GM10847 (cell line): ENCODE measurements around the gene MSI2.

Experiments used
- POLR2A ChIP-seq: IDR thresholded peaks from 2 replicates; pipeline ENCODE4 v1.6.1; 2011; ENCODE audit not compliant: insufficient read length; ENCODE audit errors: extremely low read depth

The MSI2 gene

GRCh38 chr17:57651996-57652395 lies 395.7 kb downstream of the MSI2 start:
- no peak for TF ChIP-seq POLR2A

- TF ChIP-seq POLR2A, result no peak
These were observed 396.5 kb downstream of the MSI2 start for GRCh38 chr17:57652811-57653210.

GRCh38 chr17:57653279-57653678 lies 397.0 kb downstream of the MSI2 start:
- no peak for TF ChIP-seq POLR2A

- no peak for TF ChIP-seq POLR2A
These were observed 397.9 kb downstream of the MSI2 start for GRCh38 chr17:57654040-57654775.

- TF ChIP-seq POLR2A, result no peak
These were observed 399.2 kb downstream of the MSI2 start for GRCh38 chr17:57655553-57655952.

DNA sequence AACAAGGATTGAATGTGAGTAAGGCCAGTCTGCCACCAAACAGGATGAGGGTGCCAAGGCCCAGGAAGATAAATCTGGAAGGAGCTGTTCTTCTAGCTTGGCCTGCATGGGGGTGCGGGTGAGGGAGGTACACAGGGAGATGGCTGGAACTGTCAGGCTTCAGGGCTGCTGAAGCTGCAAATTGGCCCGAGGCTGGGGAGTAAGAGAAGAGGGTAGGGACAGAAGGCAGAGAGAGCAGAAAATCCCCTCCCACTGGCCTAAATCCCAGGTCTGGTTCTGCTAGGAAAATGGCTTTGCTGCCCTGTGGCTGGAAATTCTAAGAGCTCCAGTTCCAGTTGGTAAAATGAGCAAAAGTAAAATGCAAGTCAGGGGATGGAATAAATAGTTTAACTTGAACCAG lies 400.9 kb downstream of the MSI2 start:
- no peak for TF ChIP-seq POLR2A

DNA sequence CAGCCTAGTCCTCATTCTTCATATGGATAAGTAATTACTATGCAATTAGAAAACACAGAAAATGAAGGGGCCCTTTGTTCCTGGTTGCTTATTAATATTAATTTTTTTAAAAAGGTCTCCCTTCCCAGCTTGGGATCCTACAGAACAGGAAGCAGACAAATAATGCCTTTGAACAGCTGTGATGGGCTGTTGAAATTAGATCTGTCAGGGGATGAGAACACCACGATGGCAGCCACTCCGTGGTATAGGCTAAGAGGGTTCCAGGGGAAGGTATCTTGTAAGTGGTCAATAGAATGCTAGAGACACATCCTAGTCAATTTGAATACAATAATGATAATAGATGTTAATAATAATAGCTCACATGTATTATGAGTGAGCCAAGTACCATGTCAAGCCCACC lies 405.7 kb downstream of the MSI2 start:
- no peak for TF ChIP-seq POLR2A

DNA sequence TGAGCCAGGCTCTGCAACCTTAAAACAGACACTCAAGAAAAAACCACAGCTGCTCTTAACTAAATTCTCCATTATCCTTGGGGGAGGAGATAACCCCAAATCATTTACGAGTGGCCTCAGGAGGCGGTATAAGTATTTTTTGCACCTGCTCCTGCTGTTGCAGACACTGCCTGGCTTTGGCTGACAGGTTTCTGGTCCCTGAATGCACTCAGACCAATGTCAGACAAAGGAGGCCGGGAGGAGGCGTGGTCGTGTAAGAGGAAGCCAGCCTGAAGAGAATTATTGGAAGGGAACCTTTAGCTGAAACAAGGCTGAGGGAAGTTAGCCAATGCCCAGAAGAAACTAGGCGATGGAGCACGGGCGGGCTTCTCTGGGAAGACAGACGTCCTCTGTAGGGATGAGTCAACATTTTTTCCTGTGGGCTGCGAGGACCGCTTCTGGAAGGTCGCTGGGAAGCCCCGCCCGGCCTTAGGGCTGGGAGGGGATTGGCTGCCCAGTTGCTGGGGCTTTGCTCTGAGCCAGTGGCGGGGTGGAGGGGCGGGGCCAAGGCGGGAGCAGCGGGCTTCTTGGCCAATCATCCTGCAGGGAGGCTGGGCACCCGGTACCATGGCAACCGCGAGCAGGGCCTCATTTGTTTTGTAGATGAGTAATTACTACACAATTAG lies 406.5 kb downstream of the MSI2 start:
- TF ChIP-seq POLR2A, result no peak

- no peak for TF ChIP-seq POLR2A
These were observed 407.2 kb downstream of the MSI2 start for GRCh38 chr17:57663326-57664070.

GRCh38 chr17:57665128-57665527 lies 408.8 kb downstream of the MSI2 start:
- no peak for TF ChIP-seq POLR2A

- no peak for TF ChIP-seq POLR2A
These were observed 409.4 kb downstream of the MSI2 start for GRCh38 chr17:57665696-57666095.

- no peak for TF ChIP-seq POLR2A
These were observed 410.0 kb downstream of the MSI2 start for GRCh38 chr17:57666201-57666870.

DNA sequence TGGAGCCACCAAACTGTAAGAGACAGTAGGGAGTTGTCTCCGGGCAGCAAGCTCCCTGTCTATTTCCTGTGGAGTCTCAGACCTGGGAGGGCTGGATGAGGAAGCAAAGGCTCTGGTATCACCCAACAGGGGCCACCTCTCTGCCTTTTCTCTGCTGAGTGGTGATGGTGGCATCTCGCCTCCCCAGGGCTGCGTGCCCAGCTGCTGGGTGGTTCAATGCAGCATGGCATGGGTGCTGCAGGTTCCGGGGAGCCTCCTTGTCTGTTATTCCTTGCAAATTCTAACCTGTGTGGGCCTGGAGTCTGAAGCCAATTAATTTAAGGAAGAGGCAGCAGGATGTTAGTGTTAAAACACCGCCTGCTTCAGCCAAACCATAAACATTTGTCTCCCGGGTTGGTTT lies 410.6 kb downstream of the MSI2 start:
- TF ChIP-seq POLR2A, result no peak

- TF ChIP-seq POLR2A, result no peak
These were observed 411.2 kb downstream of the MSI2 start for GRCh38 chr17:57667461-57667923.

DNA sequence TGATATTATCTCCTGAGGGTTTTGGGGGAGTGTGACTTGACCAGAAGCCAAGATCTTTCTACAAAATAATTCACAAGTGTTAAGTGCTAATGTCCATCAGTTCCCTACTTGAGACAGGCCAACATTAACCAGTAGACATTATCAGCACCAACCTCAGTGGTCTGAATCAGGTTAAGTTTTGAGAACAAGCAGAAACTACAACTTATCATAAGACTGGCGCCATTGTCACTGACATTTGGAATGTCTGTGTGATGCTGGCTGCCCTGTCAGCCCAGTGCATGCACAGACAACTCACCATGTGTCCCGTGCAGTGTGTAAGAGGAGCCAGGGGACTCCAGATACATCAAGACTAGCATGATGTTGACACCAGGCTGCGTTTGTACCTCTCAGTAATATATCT lies 412.0 kb downstream of the MSI2 start:
- TF ChIP-seq POLR2A, result no peak
